GM23338 (cell line): ENCODE measurements around the gene ZHX3. TPM values are rescaled to one million over a fixed set of nuclear protein-coding genes. Genes with fewer than 3 reads are reported as not detected.

Experiments used
- ATAC-seq: fragments of 200-7000 bp; cut with Tn5 transposase; 3 replicates; pipeline ENCODE4 v1.9.1; 2020
- DNase-seq: peaks from one replicate; pipeline ENCODE4 v3.0.0-alpha.2; 2015; ENCODE audit warnings: low spot score
- H2AFZ ChIP-seq: fragments of 200-600 bp; sonication (generic); 2 replicates; pipeline ENCODE4 v1.8.0; 2016; ENCODE audit warnings: antibody characterized with exemption, mild to moderate bottlenecking, moderate library complexity
- H3F3A ChIP-seq: fragments of 200-600 bp; sonication (generic); replicated peaks from 2 replicates; pipeline ENCODE4 v1.8.0; 2017; ENCODE audit warnings: antibody characterized with exemption, mixed run types, low read depth
- H3K27ac ChIP-seq: fragments of 200-600 bp; sonication (generic); 2 replicates; pipeline ENCODE4 v1.6.1; 2016; ENCODE audit warnings: low read depth
- H3K27me3 ChIP-seq: fragments of 200-600 bp; sonication (generic); 2 replicates; pipeline ENCODE4 v1.8.0; 2016; ENCODE audit warnings: mild to moderate bottlenecking, mixed run types, moderate library complexity; ENCODE audit not compliant: insufficient read depth
- H3K36me3 ChIP-seq: fragments of 200-600 bp; sonication (generic); 2 replicates; pipeline ENCODE4 v1.8.0; 2016; ENCODE audit warnings: mild to moderate bottlenecking; ENCODE audit not compliant: insufficient read depth
- H3K4me1 ChIP-seq: fragments of 200-600 bp; sonication (generic); 2 replicates; pipeline ENCODE4 v1.8.0; 2016; ENCODE audit warnings: mild to moderate bottlenecking, moderate library complexity; ENCODE audit not compliant: insufficient read depth
- H3K4me2 ChIP-seq: fragments of 200-600 bp; sonication (generic); 2 replicates; pipeline ENCODE4 v1.7.1; 2017; ENCODE audit warnings: mixed run types
- H3K4me3 ChIP-seq: fragments of 200-600 bp; sonication (generic); 2 replicates; pipeline ENCODE4 v1.6.1; 2016; ENCODE audit warnings: mixed run types
- H3K79me2 ChIP-seq: fragments of 200-600 bp; sonication (generic); replicated peaks from 2 replicates; pipeline ENCODE4 v1.8.0; 2017; ENCODE audit warnings: mild to moderate bottlenecking; ENCODE audit not compliant: insufficient read depth
- H3K9me2 ChIP-seq: fragments of 200-600 bp; sonication (generic); 2 replicates; pipeline ENCODE4 v1.8.0; 2017; ENCODE audit not compliant: insufficient read depth
- H4K20me1 ChIP-seq: fragments of 200-600 bp; sonication (generic); replicated peaks from 2 replicates; pipeline ENCODE4 v1.8.0; 2017; ENCODE audit warnings: mild to moderate bottlenecking; ENCODE audit not compliant: insufficient read depth
- H3K27ac Mint-ChIP-seq: 2 replicates; pipeline ENCODE4 v1.8.0; 2020; ENCODE audit warnings: inconsistent platforms, mild to moderate bottlenecking, moderate library complexity, mixed read lengths
- H3K27me3 Mint-ChIP-seq: 3 replicates; pipeline ENCODE4 v1.8.0; 2022; ENCODE audit warnings: low read depth, mild to moderate bottlenecking, moderate library complexity, mixed read lengths, inconsistent platforms; ENCODE audit not compliant: insufficient read depth, poor library complexity
- H3K36me3 Mint-ChIP-seq: 3 replicates; pipeline ENCODE4 v1.8.0; 2021; ENCODE audit warnings: low read depth, mild to moderate bottlenecking, inconsistent platforms, moderate library complexity, mixed read lengths
- H3K4me1 Mint-ChIP-seq: 3 replicates; pipeline ENCODE4 v1.8.0; 2020; ENCODE audit warnings: mild to moderate bottlenecking, inconsistent platforms, mixed read lengths
- H3K4me3 Mint-ChIP-seq: 3 replicates; pipeline ENCODE4 v1.8.0; 2021; ENCODE audit warnings: moderate library complexity, mild to moderate bottlenecking, inconsistent platforms, mixed read lengths
- H3K9me3 Mint-ChIP-seq: 3 replicates; pipeline ENCODE4 v1.8.0; 2020; ENCODE audit warnings: moderate library complexity, mild to moderate bottlenecking, inconsistent platforms, mixed read lengths
- CREB1 ChIP-seq: fragments of 250-450 bp; sonication (Bioruptor Pico); IDR thresholded peaks from 2 replicates; pipeline ENCODE4 v1.5.0; 2020; ENCODE audit warnings: low read depth, mild to moderate bottlenecking, moderate library complexity
- CTCF ChIP-seq, 2 experiments: fragments of 200-600 bp in 1 of 2; sonication (generic) in 1 of 2; conservative IDR thresholded peaks; 2 replicates each; pipeline versions ENCODE4 v1.5.1 to v1.6.1; 2016 to 2017; ENCODE audit warnings: antibody characterized with exemption in 2 of 2, low read depth in 2 of 2, mild to moderate bottlenecking in 2 of 2, moderate library complexity in 1 of 2
- EZH2 ChIP-seq: fragments of 200-600 bp; sonication (generic); IDR thresholded peaks from one replicate; pipeline ENCODE4 v1.8.0; 2017; ENCODE audit warnings: antibody characterized with exemption, mild to moderate bottlenecking, low read depth; ENCODE audit not compliant: unreplicated experiment
- JUNB ChIP-seq: IDR thresholded peaks from one replicate; pipeline ENCODE4 v1.6.1; 2016; ENCODE audit warnings: antibody characterized with exemption; ENCODE audit not compliant: unreplicated experiment
- NANOG ChIP-seq: IDR thresholded peaks from 2 replicates; pipeline ENCODE4 v1.6.1; 2016; ENCODE audit warnings: antibody characterized with exemption, borderline replicate concordance
- POLR2AphosphoS5 ChIP-seq: IDR thresholded peaks from 2 replicates; pipeline ENCODE4 v1.6.1; 2016; ENCODE audit warnings: antibody characterized with exemption, low read depth
- REST ChIP-seq: IDR thresholded peaks from one replicate; pipeline ENCODE4 v1.6.1; 2018; ENCODE audit warnings: antibody characterized with exemption; ENCODE audit not compliant: unreplicated experiment
- STAT1 ChIP-seq: IDR thresholded peaks from one replicate; pipeline ENCODE4 v1.6.1; 2016; ENCODE audit warnings: antibody characterized with exemption; ENCODE audit not compliant: unreplicated experiment
- ZNF331 ChIP-seq: fragments of 250-450 bp; sonication (Bioruptor Pico); IDR thresholded peaks from 2 replicates; pipeline ENCODE4 v1.5.0; 2020; ENCODE audit warnings: low read depth, mild to moderate bottlenecking, moderate library complexity
- polyA plus RNA-seq: library from polyadenylated mRNA; unstranded; fragments of >200 nt; fragmentation: Nextera tagmentation; extraction: Ambion mirVana; gene quantifications from 2 replicates; pipeline ENCODE4 v1.2.1, GENCODE V29; 2016
- total RNA-seq: library from RNA; depleted of rRNA; stranded (reverse); fragments of >200 nt; shearing (Covaris generic); gene quantifications from 2 replicates; pipeline ENCODE4 v1.2.3, GENCODE V29; 2014
- TF ChIP-seq, protein P1 (sequence below): IDR thresholded peaks from 2 replicates; pipeline ENCODE4 v1.6.1; 2016; ENCODE audit warnings: antibody characterized with exemption
- TF ChIP-seq, protein P2 (sequence below): fragments of 250-450 bp; sonication (Bioruptor Pico); IDR thresholded peaks from 2 replicates; pipeline ENCODE4 v1.5.0; 2020; ENCODE audit warnings: mild to moderate bottlenecking, moderate library complexity

Gene ZHX3
- total and polyA plus RNA-seq, 2 experiments from 2014 or later, result 1.7 to 2.8 TPM

- Histone ChIP-seq H3K36me3 (peaks cover 21% of the 10 kb centered on the region), H3F3A (peaks cover 6% of the 10 kb centered on the region; the same call in 1 of the 2 replicates), H3K27me3 (no peaks in the 10 kb centered on the region), H4K20me1 (peaks cover 3% of the 10 kb centered on the region), H2AFZ (no peak overlapping the region), H3K4me2 (no peak overlapping the region), H3K9me2 (no peaks in the 10 kb centered on the region), H3K4me3 (no peak overlapping the region), H3K4me1 (no peaks in the 10 kb centered on the region), H3K79me2 (no peaks in the 10 kb centered on the region), H3K27ac (no peak overlapping the region)
- no peak overlapping the region for H3K27ac Mint-ChIP-seq
- no peaks in the 10 kb centered on the region; the same call in 2 of the 3 replicates for H3K9me3 Mint-ChIP-seq
- peaks cover 93% of the 10 kb centered on the region for H3K36me3 Mint-ChIP-seq
- H3K4me1 Mint-ChIP-seq, result no peaks in the 10 kb centered on the region; the same call in 2 of the 3 replicates
- H3K27me3 Mint-ChIP-seq, result peaks cover 15% of the 10 kb centered on the region
- TF ChIP-seq CTCF (conservative IDR thresholded peaks at IDR 0.05; ENCODE audit: low read depth in 2 of 2) (no peak), JUNB (no peak), POLR2AphosphoS5 (no peak), REST (no peak), STAT1 (no peak), NANOG (no peak), EZH2 (no peak), CREB1 (CRISPR knock-in tag) (no peak), ZNF331 (CRISPR knock-in tag) (no peak)
- TF ChIP-seq, protein P1, sequence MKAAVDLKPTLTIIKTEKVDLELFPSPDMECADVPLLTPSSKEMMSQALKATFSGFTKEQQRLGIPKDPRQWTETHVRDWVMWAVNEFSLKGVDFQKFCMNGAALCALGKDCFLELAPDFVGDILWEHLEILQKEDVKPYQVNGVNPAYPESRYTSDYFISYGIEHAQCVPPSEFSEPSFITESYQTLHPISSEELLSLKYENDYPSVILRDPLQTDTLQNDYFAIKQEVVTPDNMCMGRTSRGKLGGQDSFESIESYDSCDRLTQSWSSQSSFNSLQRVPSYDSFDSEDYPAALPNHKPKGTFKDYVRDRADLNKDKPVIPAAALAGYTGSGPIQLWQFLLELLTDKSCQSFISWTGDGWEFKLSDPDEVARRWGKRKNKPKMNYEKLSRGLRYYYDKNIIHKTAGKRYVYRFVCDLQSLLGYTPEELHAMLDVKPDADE, result no peak
- TF ChIP-seq, protein P2, sequence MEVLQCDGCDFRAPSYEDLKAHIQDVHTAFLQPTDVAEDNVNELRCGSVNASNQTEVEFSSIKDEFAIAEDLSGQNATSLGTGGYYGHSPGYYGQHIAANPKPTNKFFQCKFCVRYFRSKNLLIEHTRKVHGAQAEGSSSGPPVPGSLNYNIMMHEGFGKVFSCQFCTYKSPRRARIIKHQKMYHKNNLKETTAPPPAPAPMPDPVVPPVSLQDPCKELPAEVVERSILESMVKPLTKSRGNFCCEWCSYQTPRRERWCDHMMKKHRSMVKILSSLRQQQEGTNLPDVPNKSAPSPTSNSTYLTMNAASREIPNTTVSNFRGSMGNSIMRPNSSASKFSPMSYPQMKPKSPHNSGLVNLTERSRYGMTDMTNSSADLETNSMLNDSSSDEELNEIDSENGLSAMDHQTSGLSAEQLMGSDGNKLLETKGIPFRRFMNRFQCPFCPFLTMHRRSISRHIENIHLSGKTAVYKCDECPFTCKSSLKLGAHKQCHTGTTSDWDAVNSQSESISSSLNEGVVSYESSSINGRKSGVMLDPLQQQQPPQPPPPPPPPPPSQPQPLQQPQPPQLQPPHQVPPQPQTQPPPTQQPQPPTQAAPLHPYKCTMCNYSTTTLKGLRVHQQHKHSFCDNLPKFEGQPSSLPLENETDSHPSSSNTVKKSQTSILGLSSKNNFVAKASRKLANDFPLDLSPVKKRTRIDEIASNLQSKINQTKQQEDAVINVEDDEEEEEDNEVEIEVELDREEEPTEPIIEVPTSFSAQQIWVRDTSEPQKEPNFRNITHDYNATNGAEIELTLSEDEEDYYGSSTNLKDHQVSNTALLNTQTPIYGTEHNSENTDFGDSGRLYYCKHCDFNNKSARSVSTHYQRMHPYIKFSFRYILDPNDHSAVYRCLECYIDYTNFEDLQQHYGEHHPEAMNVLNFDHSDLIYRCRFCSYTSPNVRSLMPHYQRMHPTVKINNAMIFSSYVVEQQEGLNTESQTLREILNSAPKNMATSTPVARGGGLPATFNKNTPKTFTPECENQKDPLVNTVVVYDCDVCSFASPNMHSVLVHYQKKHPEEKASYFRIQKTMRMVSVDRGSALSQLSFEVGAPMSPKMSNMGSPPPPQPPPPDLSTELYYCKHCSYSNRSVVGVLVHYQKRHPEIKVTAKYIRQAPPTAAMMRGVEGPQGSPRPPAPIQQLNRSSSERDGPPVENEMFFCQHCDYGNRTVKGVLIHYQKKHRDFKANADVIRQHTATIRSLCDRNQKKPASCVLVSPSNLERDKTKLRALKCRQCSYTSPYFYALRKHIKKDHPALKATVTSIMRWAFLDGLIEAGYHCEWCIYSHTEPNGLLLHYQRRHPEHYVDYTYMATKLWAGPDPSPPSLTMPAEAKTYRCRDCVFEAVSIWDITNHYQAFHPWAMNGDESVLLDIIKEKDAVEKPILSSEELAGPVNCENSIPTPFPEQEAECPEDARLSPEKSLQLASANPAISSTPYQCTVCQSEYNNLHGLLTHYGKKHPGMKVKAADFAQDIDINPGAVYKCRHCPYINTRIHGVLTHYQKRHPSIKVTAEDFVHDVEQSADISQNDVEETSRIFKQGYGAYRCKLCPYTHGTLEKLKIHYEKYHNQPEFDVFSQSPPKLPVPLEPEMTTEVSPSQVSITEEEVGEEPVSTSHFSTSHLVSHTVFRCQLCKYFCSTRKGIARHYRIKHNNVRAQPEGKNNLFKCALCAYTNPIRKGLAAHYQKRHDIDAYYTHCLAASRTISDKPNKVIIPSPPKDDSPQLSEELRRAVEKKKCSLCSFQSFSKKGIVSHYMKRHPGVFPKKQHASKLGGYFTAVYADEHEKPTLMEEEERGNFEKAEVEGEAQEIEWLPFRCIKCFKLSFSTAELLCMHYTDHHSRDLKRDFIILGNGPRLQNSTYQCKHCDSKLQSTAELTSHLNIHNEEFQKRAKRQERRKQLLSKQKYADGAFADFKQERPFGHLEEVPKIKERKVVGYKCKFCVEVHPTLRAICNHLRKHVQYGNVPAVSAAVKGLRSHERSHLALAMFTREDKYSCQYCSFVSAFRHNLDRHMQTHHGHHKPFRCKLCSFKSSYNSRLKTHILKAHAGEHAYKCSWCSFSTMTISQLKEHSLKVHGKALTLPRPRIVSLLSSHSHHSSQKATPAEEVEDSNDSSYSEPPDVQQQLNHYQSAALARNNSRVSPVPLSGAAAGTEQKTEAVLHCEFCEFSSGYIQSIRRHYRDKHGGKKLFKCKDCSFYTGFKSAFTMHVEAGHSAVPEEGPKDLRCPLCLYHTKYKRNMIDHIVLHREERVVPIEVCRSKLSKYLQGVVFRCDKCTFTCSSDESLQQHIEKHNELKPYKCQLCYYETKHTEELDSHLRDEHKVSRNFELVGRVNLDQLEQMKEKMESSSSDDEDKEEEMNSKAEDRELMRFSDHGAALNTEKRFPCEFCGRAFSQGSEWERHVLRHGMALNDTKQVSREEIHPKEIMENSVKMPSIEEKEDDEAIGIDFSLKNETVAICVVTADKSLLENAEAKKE, result no peak
- no peak for ATAC-seq
- no peak for DNase-seq
- H3K4me3 Mint-ChIP-seq, result no peak overlapping the region
Observed at GRCh38 chr20:41168281-41169161, 149.0 kb downstream of the ZHX3 start.
